IMR-90 (cell line): ENCODE results near the gene MORC2. TPM values are rescaled to one million over a fixed set of nuclear protein-coding genes. Genes with fewer than 3 reads are reported as not detected.

ENCODE experiments used
- ATAC-seq: fragments of 200-7000 bp; cut with Tn5 transposase; 2 replicates; pipeline ENCODE4 v1.9.1; 2020; ENCODE audit warnings: low read depth, mild to moderate bottlenecking, moderate library complexity
- BruUV-seq: library from RNA; stranded (reverse); fragments of 400-500 nt; replicated peaks from 2 replicates; lab custom pipeline; 2021; lab: Mats Ljungman, UMichigan
- CTCF ChIA-PET: fragments of 300-600 bp; formaldehyde crosslinking; extraction: SDS; loops from one replicate; lab custom pipeline; 2021; ENCODE audit warnings: antibody characterized with exemption; lab: Yijun Ruan, JAX
- POLR2A ChIA-PET: fragments of 300-600 bp; sonication (Branson Sonifier 250); formaldehyde crosslinking; loops from one replicate; lab custom pipeline; 2022; ENCODE audit warnings: antibody characterized with exemption; ENCODE audit not compliant: unreplicated experiment; lab: Charles Lee
- DNase-seq: peaks from one replicate; pipeline ENCODE4 v3.0.0; 2013
- H2AFZ ChIP-seq: replicated peaks from 2 replicates; pipeline ENCODE3; 2013; ENCODE audit warnings: low read length, mild to moderate bottlenecking; ENCODE audit not compliant: poor library complexity
- H2AK5ac ChIP-seq: 2 replicates; pipeline ENCODE4 v1.6.1; 2013; ENCODE audit warnings: low read depth, low read length, inconsistent platforms
- H2AK9ac ChIP-seq: replicated peaks from 2 replicates; pipeline ENCODE3; 2013; ENCODE audit warnings: mild to moderate bottlenecking, low read depth, low read length, moderate library complexity; ENCODE audit not compliant: poor library complexity
- H2BK120ac ChIP-seq: 2 replicates; pipeline ENCODE4 v1.6.1; 2013; ENCODE audit warnings: low read depth, low read length, inconsistent platforms
- H2BK15ac ChIP-seq: 3 replicates; pipeline ENCODE4 v1.6.1; 2013; ENCODE audit warnings: low read depth, low read length, inconsistent platforms
- H2BK20ac ChIP-seq: 2 replicates; pipeline ENCODE4 v1.6.1; 2013; ENCODE audit warnings: low read depth, mild to moderate bottlenecking, inconsistent platforms, low read length, moderate library complexity
- H2BK5ac ChIP-seq: 2 replicates; pipeline ENCODE4 v1.6.1; 2013; ENCODE audit warnings: mild to moderate bottlenecking, low read depth, low read length, inconsistent platforms; ENCODE audit not compliant: poor library complexity, severe bottlenecking
- H3K14ac ChIP-seq: replicated peaks from 2 replicates; pipeline ENCODE4 v1.6.1; 2013; ENCODE audit warnings: low read depth, low read length, inconsistent platforms
- H3K18ac ChIP-seq: 2 replicates; pipeline ENCODE4 v1.6.1; 2013; ENCODE audit warnings: low read depth, low read length, control low read depth
- H3K23ac ChIP-seq: 2 replicates; pipeline ENCODE4 v1.6.1; 2013; ENCODE audit warnings: low read depth, low read length, inconsistent platforms
- H3K27ac ChIP-seq: 2 replicates; pipeline ENCODE4 v1.5.1; 2013; ENCODE audit warnings: mild to moderate bottlenecking, control low read depth, low read length; ENCODE audit not compliant: insufficient read depth
- H3K27me3 ChIP-seq: 2 replicates; pipeline ENCODE4 v1.6.1; 2013; ENCODE audit warnings: low read length; ENCODE audit not compliant: control insufficient read depth, insufficient read depth
- H3K36me3 ChIP-seq: 2 replicates; pipeline ENCODE4 v1.6.1; 2013; ENCODE audit warnings: low read length, mixed read lengths; ENCODE audit not compliant: control insufficient read depth, insufficient read depth
- H3K4ac ChIP-seq: 2 replicates; pipeline ENCODE4 v1.6.1; 2013; ENCODE audit warnings: low read depth, low read length, inconsistent platforms
- H3K4me1 ChIP-seq: 2 replicates; pipeline ENCODE4 v1.6.1; 2013; ENCODE audit warnings: low read length, mixed read lengths; ENCODE audit not compliant: control insufficient read depth, insufficient read depth
- H3K4me2 ChIP-seq: 2 replicates; pipeline ENCODE4 v1.6.1; 2013; ENCODE audit warnings: low read depth, mild to moderate bottlenecking, control low read depth, low read length, moderate library complexity
- H3K4me3 ChIP-seq: 2 replicates; pipeline ENCODE4 v1.5.1; 2013; ENCODE audit warnings: low read depth, mild to moderate bottlenecking, control low read depth, low read length, moderate library complexity; ENCODE audit not compliant: insufficient read depth
- H3K56ac ChIP-seq: 2 replicates; pipeline ENCODE4 v1.6.1; 2013; ENCODE audit warnings: low read length, inconsistent platforms; ENCODE audit not compliant: insufficient read depth; ENCODE audit errors: extremely low read depth
- H3K79me1 ChIP-seq, 2 experiments: 2 replicates each; pipeline ENCODE4 v1.6.1; 2013; ENCODE audit warnings: low read length in 2 of 2, inconsistent platforms in 1 of 2, low read depth in 1 of 2
- H3K9ac ChIP-seq: 2 replicates; pipeline ENCODE4 v1.6.1; 2013; ENCODE audit warnings: low read depth, low read length, control low read depth
- H3K9me1 ChIP-seq: 2 replicates; pipeline ENCODE4 v1.6.1; 2013; ENCODE audit warnings: low read length, inconsistent platforms; ENCODE audit not compliant: insufficient read depth
- H3K9me3 ChIP-seq: 2 replicates; pipeline ENCODE4 v1.6.1; 2013; ENCODE audit warnings: low read length; ENCODE audit not compliant: control insufficient read depth, insufficient read depth
- H4K20me1 ChIP-seq: 2 replicates; pipeline ENCODE4 v1.6.1; 2013; ENCODE audit warnings: low read length, inconsistent platforms; ENCODE audit not compliant: insufficient read depth
- H4K5ac ChIP-seq: 2 replicates; pipeline ENCODE4 v1.6.1; 2013; ENCODE audit warnings: mild to moderate bottlenecking, low read depth, low read length, control low read depth
- H4K8ac ChIP-seq, 2 experiments: 2 replicates each; pipeline ENCODE4 v1.6.1; 2013; ENCODE audit warnings: low read depth in 2 of 2, low read length in 2 of 2, control low read depth in 1 of 2, inconsistent platforms in 1 of 2
- H4K91ac ChIP-seq: 2 replicates; pipeline ENCODE4 v1.6.1; 2013; ENCODE audit warnings: low read depth, low read length, inconsistent platforms; ENCODE audit not compliant: insufficient read depth
- CEBPB ChIP-seq: IDR thresholded peaks from 2 replicates; pipeline ENCODE4 v1.6.1; 2012; ENCODE audit warnings: low read depth, low read length, improper control_type of control experiment
- MAFK ChIP-seq: IDR thresholded peaks from 2 replicates; pipeline ENCODE4 v1.6.1; 2012; ENCODE audit warnings: low read depth, low read length, improper control_type of control experiment
- MAZ ChIP-seq: IDR thresholded peaks from 2 replicates; pipeline ENCODE4 v1.6.1; 2012; ENCODE audit warnings: low read depth, mild to moderate bottlenecking, low read length, improper control_type of control experiment, moderate library complexity, borderline replicate concordance
- MXI1 ChIP-seq: IDR thresholded peaks from 2 replicates; pipeline ENCODE4 v1.6.1; 2012; ENCODE audit warnings: low read depth, mild to moderate bottlenecking, low read length, moderate library complexity, borderline replicate concordance
- POLR2A ChIP-seq: IDR thresholded peaks from 2 replicates; pipeline ENCODE4 v1.6.1; 2012; ENCODE audit warnings: mild to moderate bottlenecking, low read depth, low read length
- RAD21 ChIP-seq: IDR thresholded peaks from 2 replicates; pipeline ENCODE4 v1.6.1; 2012; ENCODE audit warnings: low read length, improper control_type of control experiment
- SMC3 ChIP-seq: fragments of 150-350 bp; IDR thresholded peaks from 2 replicates; pipeline ENCODE4 v1.6.1; 2016; ENCODE audit warnings: low read depth, mild to moderate bottlenecking, antibody characterized with exemption, low read length, moderate library complexity
- WGBS, 2 experiments: methylation state at CpG; one replicate each; pipeline versions ENCODE4 v1.1.5 to v1.1.7; 2013; ENCODE audit warnings: missing lambda C conversion rate in 2 of 2; ENCODE audit not compliant: insufficient read length in 1 of 2; ENCODE audit errors: extremely low coverage in 2 of 2; 5-methylcytosine and 5-hydroxymethylcytosine counted together
- dilution Hi-C: fragments of 300-500 bp; cut with HindIII; formaldehyde crosslinking; loops from one replicate; pipeline ENCODE4 v1.14.3; 2018; ENCODE audit warnings: low sequenced_read_pairs; ENCODE audit not compliant: unreplicated experiment
- in situ Hi-C: fragments of 300-500 bp; cut with MboI; formaldehyde crosslinking; loops from 3 replicates; pipeline ENCODE4 v1.14.3; 2019; ENCODE audit warnings: low sequenced_read_pairs, inconsistent platforms, mixed read lengths
- intact Hi-C: fragments of 100-400 bp; cut with micrococcal nuclease; formaldehyde crosslinking; loops from 2 replicates; pipeline ENCODE4 v1.10.0; 2022
- polyA plus RNA-seq, 3 experiments: library from polyadenylated mRNA; depleted of rRNA; stranded (reverse); fragments of >200 nt; gene quantifications; 2 replicates each; pipeline ENCODE4 v1.2.3, GENCODE V29; 2012; ENCODE audit warnings: low replicate concordance in 1 of 3
- total RNA-seq: library from RNA; depleted of rRNA; stranded (reverse); fragments of >200 nt; gene quantifications from 2 replicates; pipeline ENCODE4 v1.2.3, GENCODE V29; 2012

The MORC2 gene
- total and polyA plus RNA-seq, 2 of the 4 experiments (the other 2 are of a cell fraction): 15.8 to 24.7 TPM

GRCh38 chr22:30877662-30878515 is 90.7 kb downstream of the MORC2 start:
- H4K5ac ChIP-seq: no peak overlapping the region
- H3K27me3 ChIP-seq: no peaks in the 10 kb centered on the region; the same call in 1 of the 2 replicates
- H3K23ac ChIP-seq: no peak overlapping the region
- no peaks in the 10 kb centered on the region for H3K9me1 ChIP-seq
- no TSS peak for BruUV-seq
- H4K91ac ChIP-seq: no peak overlapping the region
- H3K36me3 ChIP-seq: no peaks in the 10 kb centered on the region
- no peak overlapping the region for H3K27ac ChIP-seq
- H2BK5ac ChIP-seq: no peak overlapping the region
- no peak for ATAC-seq
- H2AFZ ChIP-seq: no peak overlapping the region
- H3K4me1 ChIP-seq: no peaks in the 10 kb centered on the region; the same call in 1 of the 2 replicates
- no peak overlapping the region for H3K4me2 ChIP-seq
- H3K18ac ChIP-seq: no peak overlapping the region
- ChIA-PET POLR2A (no interaction called here), CTCF (no interaction called here)
- H4K8ac ChIP-seq: no peak overlapping the region
- no peak overlapping the region for H2BK120ac ChIP-seq
- H3K9ac ChIP-seq: no peak overlapping the region
- no peak for DNase-seq
- no peak overlapping the region for H3K4me3 ChIP-seq
- no peak overlapping the region for H3K14ac ChIP-seq
- no peaks in the 10 kb centered on the region for H4K20me1 ChIP-seq
- H2AK9ac ChIP-seq: no peak overlapping the region
- TF ChIP-seq MAZ (no peak), POLR2A (no peak), MXI1 (no peak), RAD21 (no peak), MAFK (no peak), CEBPB (no peak), SMC3 (no peak)
- no peak overlapping the region for H2BK15ac ChIP-seq
- H3K56ac ChIP-seq: no peak overlapping the region
- intact Hi-C loops (no loop called here), in situ Hi-C loops (no loop called here), dilution Hi-C loops (no loop called here)
- WGBS, 2 experiments: 76% methylated on average over 12 of the region's 15 CpGs; no CpG with 5 or more reads in 1 of the 2 experiments
- no peaks in the 10 kb centered on the region for H3K9me3 ChIP-seq
- H2BK20ac ChIP-seq: no peak overlapping the region
- no peak overlapping the region for H3K4ac ChIP-seq
- no peaks in the 10 kb centered on the region for H3K79me1 ChIP-seq
- no peak overlapping the region for H2AK5ac ChIP-seq
